PFSK-1 (cell line): Measurements from ENCODE around the gene ERICH6B.

Experiments used
- FOXP2 ChIP-seq: optimal IDR thresholded peaks from 2 replicates; pipeline ENCODE3; 2011; ENCODE audit warnings: borderline replicate concordance, control low read depth, inconsistent platforms; ENCODE audit not compliant: insufficient read depth; ENCODE audit errors: extremely low read length, extremely low read depth
- POLR2AphosphoS5 ChIP-seq: IDR thresholded peaks from 2 replicates; pipeline ENCODE4 v1.6.1; 2012; ENCODE audit warnings: low read depth, mild to moderate bottlenecking, control low read depth, low read length, moderate library complexity
- SIN3A ChIP-seq: IDR thresholded peaks from 2 replicates; pipeline ENCODE4 v1.6.1; 2012; ENCODE audit warnings: mild to moderate bottlenecking, low read length, moderate library complexity, borderline replicate concordance; ENCODE audit not compliant: insufficient read depth
- TAF1 ChIP-seq: IDR thresholded peaks from 2 replicates; pipeline ENCODE4 v1.6.1; 2012; ENCODE audit warnings: low read length, control low read depth, borderline replicate concordance; ENCODE audit not compliant: insufficient read depth
- TF ChIP-seq, protein P1 (sequence below), 2 experiments: IDR thresholded peaks; 2 replicates each; pipeline versions ENCODE4 v1.6.1 to v1.8.0; 2011 to 2012; ENCODE audit warnings: low read depth in 2 of 2, low read length in 2 of 2, control low read depth in 1 of 2, inconsistent platforms in 1 of 2, mild to moderate bottlenecking in 1 of 2, moderate library complexity in 1 of 2; ENCODE audit not compliant: insufficient read depth in 1 of 2

ERICH6B gene

GRCh38 chr13:45541806-45542205 lies 73.7 kb downstream of the ERICH6B start:
- TF ChIP-seq FOXP2 (no peak), POLR2AphosphoS5 (no peak), SIN3A (no peak), TAF1 (no peak)
- TF ChIP-seq, protein P1, sequence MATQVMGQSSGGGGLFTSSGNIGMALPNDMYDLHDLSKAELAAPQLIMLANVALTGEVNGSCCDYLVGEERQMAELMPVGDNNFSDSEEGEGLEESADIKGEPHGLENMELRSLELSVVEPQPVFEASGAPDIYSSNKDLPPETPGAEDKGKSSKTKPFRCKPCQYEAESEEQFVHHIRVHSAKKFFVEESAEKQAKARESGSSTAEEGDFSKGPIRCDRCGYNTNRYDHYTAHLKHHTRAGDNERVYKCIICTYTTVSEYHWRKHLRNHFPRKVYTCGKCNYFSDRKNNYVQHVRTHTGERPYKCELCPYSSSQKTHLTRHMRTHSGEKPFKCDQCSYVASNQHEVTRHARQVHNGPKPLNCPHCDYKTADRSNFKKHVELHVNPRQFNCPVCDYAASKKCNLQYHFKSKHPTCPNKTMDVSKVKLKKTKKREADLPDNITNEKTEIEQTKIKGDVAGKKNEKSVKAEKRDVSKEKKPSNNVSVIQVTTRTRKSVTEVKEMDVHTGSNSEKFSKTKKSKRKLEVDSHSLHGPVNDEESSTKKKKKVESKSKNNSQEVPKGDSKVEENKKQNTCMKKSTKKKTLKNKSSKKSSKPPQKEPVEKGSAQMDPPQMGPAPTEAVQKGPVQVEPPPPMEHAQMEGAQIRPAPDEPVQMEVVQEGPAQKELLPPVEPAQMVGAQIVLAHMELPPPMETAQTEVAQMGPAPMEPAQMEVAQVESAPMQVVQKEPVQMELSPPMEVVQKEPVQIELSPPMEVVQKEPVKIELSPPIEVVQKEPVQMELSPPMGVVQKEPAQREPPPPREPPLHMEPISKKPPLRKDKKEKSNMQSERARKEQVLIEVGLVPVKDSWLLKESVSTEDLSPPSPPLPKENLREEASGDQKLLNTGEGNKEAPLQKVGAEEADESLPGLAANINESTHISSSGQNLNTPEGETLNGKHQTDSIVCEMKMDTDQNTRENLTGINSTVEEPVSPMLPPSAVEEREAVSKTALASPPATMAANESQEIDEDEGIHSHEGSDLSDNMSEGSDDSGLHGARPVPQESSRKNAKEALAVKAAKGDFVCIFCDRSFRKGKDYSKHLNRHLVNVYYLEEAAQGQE (IDR thresholded peaks at IDR 0.05; ENCODE audit: insufficient read depth in 1 of 2, low read depth in 2 of 2, low read length in 2 of 2) = no peak

DNA sequence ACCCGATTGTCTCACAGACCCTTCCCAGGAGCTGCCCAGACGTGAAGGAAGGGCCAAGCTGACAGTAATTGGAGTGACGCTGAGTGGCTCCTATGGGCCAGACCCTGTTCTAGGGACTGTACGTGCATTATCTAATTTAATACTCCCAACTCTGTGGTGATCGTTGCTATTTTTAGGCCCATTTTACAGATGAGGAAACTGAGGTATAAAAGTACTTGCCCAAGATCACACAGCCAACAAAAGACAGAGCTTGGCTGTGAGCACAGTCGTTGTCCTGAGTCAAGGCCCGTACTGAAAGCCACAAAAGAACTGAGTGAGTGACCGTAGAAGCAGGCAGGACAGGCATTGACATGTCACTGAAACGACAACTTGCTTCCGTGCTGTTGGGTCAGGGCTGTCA lies 74.7 kb downstream of the ERICH6B start:
- TF ChIP-seq FOXP2 = no peak
- TF ChIP-seq TAF1 = no peak
- TF ChIP-seq, protein P1 (IDR thresholded peaks at IDR 0.05; ENCODE audit: insufficient read depth in 1 of 2, low read depth in 2 of 2, low read length in 2 of 2) = no peak
- no peak for TF ChIP-seq POLR2AphosphoS5
- TF ChIP-seq SIN3A = no peak

- TF ChIP-seq FOXP2 (no peak), TAF1 (no peak), SIN3A (no peak)
- TF ChIP-seq, protein P1 (IDR thresholded peaks at IDR 0.05; ENCODE audit: insufficient read depth in 1 of 2, low read depth in 2 of 2, low read length in 2 of 2) = no peak
Observed at GRCh38 chr13:45540195-45540594, 75.3 kb downstream of the ERICH6B start.

GRCh38 chr13:45538382-45538781 lies 77.2 kb downstream of the ERICH6B start:
- TF ChIP-seq FOXP2 (no peak), SIN3A (no peak), TAF1 (no peak), POLR2AphosphoS5 (no peak)

- TF ChIP-seq SIN3A (no peak), POLR2AphosphoS5 (no peak), FOXP2 (no peak), TAF1 (no peak)
- TF ChIP-seq, protein P1 (IDR thresholded peaks at IDR 0.05; ENCODE audit: insufficient read depth in 1 of 2, low read depth in 2 of 2, low read length in 2 of 2) = no peak
Observed at GRCh38 chr13:45537516-45537915, 78.0 kb downstream of the ERICH6B start.
